Transverse colon (tissue), 4 donors: ENCODE measurements around the gene SF1.
"Not testable (repeated sequence)": the region's sequence is repeated elsewhere in the genome, so short reads cannot be mapped to it uniquely, and the experiment has no call there.

Source experiments
- POLR2A ChIP-seq: fragments of 450-650 bp; IDR thresholded peaks from one replicate; pipeline ENCODE4 v1.6.1; 2016; ENCODE audit warnings: antibody characterized with exemption, mild to moderate bottlenecking, moderate library complexity
- POLR2AphosphoS5 ChIP-seq, 3 donors: sonication (generic); formaldehyde crosslinking; IDR thresholded peaks; one replicate each; pipeline ENCODE4 v1.6.1; 2016; ENCODE audit warnings: antibody characterized with exemption in 3 of 3
- TF ChIP-seq, protein P1 (sequence below), 5 experiments: fragments of 200-600 bp in 3 of 5; fragments of 450-650 bp in 2 of 5; sonication (generic) in 3 of 5; IDR thresholded peaks; 1 replicate in 2 of 5; 2 replicates in 3 of 5; pipeline ENCODE4 v1.5.1; 2016 to 2017; ENCODE audit warnings: antibody characterized with exemption in 5 of 5, inconsistent platforms in 3 of 5, mild to moderate bottlenecking in 2 of 5, moderate library complexity in 1 of 5

DNA sequence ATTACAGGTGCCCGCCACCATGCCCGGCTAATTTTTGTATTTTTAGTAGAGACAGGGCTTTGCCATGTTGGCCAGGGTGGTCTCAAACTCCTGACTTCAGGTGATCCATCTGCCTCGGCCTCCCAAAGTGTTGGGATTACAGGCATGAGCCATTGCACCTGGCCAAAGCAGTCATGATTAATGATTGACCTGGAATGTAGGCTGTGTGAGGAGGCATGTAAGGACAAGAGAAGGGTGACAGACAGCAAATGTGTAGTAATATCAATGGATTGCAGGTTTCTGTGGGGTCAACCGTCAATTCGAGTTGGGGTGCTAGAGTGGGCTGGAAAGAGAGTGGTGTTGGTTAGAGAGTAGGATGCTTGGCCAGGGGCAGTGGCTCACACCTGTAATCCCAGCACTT lies 37.1 kb upstream of the SF1 start:
- TF ChIP-seq, protein P1, sequence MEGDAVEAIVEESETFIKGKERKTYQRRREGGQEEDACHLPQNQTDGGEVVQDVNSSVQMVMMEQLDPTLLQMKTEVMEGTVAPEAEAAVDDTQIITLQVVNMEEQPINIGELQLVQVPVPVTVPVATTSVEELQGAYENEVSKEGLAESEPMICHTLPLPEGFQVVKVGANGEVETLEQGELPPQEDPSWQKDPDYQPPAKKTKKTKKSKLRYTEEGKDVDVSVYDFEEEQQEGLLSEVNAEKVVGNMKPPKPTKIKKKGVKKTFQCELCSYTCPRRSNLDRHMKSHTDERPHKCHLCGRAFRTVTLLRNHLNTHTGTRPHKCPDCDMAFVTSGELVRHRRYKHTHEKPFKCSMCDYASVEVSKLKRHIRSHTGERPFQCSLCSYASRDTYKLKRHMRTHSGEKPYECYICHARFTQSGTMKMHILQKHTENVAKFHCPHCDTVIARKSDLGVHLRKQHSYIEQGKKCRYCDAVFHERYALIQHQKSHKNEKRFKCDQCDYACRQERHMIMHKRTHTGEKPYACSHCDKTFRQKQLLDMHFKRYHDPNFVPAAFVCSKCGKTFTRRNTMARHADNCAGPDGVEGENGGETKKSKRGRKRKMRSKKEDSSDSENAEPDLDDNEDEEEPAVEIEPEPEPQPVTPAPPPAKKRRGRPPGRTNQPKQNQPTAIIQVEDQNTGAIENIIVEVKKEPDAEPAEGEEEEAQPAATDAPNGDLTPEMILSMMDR (IDR thresholded peaks at IDR 0.05), result not testable (repeated sequence)
- not testable (repeated sequence) for TF ChIP-seq POLR2AphosphoS5 (IDR thresholded peaks at IDR 0.05); POLR2A
